CD4-positive, alpha-beta T cell (primary cell): ENCODE results near the gene MRS2. TPM values are rescaled to one million over a fixed set of nuclear protein-coding genes. Genes with fewer than 3 reads are reported as not detected.

Source experiments
- ATAC-seq: fragments of 200-7000 bp; cut with Tn5 transposase; one replicate; pipeline ENCODE4 v1.10.0; 2022; ENCODE audit warnings: mild to moderate bottlenecking; ENCODE audit not compliant: poor library complexity
- CTCF ChIA-PET: fragments of 350-600 bp; sonication (Branson Sonifier 250); formaldehyde crosslinking; loops from one replicate; lab custom pipeline; 2021; ENCODE audit warnings: antibody characterized with exemption, inconsistent platforms; lab: Charles Lee
- POLR2A ChIA-PET: fragments of 350-600 bp; sonication (Branson Sonifier 250); formaldehyde crosslinking; loops from one replicate; lab custom pipeline; 2021; ENCODE audit warnings: antibody characterized with exemption, inconsistent platforms; lab: Charles Lee
- DNase-seq, 14 experiments: peaks; one replicate each; pipeline ENCODE4 v3.0.0-alpha.2; 2013 to 2020; ENCODE audit warnings: mixed read lengths in 2 of 14
- H3K27ac ChIP-seq, 2 donors: one replicate each; pipeline versions ENCODE4 v1.5.1 to v1.7.0; 2013; ENCODE audit warnings: low read length in 2 of 2, low read depth in 1 of 2, mild to moderate bottlenecking in 1 of 2
- H3K27me3 ChIP-seq, 2 experiments: 1 replicate in 1 of 2; 2 replicates in 1 of 2; pipeline versions ENCODE4 v1.6.1 to v1.7.0; 2013; ENCODE audit warnings: low read length in 2 of 2, control low read depth in 1 of 2, mild to moderate bottlenecking in 1 of 2, moderate library complexity in 1 of 2; ENCODE audit not compliant: insufficient read depth in 2 of 2, control insufficient read depth in 1 of 2
- H3K36me3 ChIP-seq: one replicate; pipeline ENCODE4 v1.6.1; 2013; ENCODE audit warnings: low read length, control low read depth; ENCODE audit not compliant: insufficient read depth
- H3K4me1 ChIP-seq: one replicate; pipeline ENCODE4 v1.6.1; 2013; ENCODE audit warnings: low read length, control low read depth; ENCODE audit not compliant: insufficient read depth
- H3K4me3 ChIP-seq: one replicate; pipeline ENCODE4 v1.5.1; 2013; ENCODE audit warnings: mild to moderate bottlenecking, low read length, moderate library complexity
- H3K9me3 ChIP-seq, 2 experiments: 1 replicate in 1 of 2; 2 replicates in 1 of 2; pipeline versions ENCODE4 v1.6.1 to v1.7.0; 2013; ENCODE audit warnings: low read length in 2 of 2, mild to moderate bottlenecking in 2 of 2, control low read depth in 1 of 2, moderate library complexity in 1 of 2; ENCODE audit not compliant: control insufficient read depth in 1 of 2, insufficient read depth in 1 of 2
- H3K27ac Mint-ChIP-seq: one replicate; pipeline ENCODE4 v1.8.0; 2020; ENCODE audit warnings: mixed read lengths
- H3K27me3 Mint-ChIP-seq: one replicate; pipeline ENCODE4 v1.8.0; 2021; ENCODE audit warnings: mixed read lengths
- H3K36me3 Mint-ChIP-seq: one replicate; pipeline ENCODE4 v1.8.0; 2021; ENCODE audit warnings: low read depth, mixed read lengths
- H3K4me1 Mint-ChIP-seq: one replicate; pipeline ENCODE4 v1.8.0; 2021; ENCODE audit warnings: low read depth, mixed read lengths
- H3K4me3 Mint-ChIP-seq: one replicate; pipeline ENCODE4 v1.8.0; 2020; ENCODE audit warnings: mild to moderate bottlenecking, mixed read lengths
- H3K9me3 Mint-ChIP-seq: one replicate; pipeline ENCODE4 v1.8.0; 2020; ENCODE audit warnings: mixed read lengths
- intact Hi-C, 2 experiments: fragments of 100-400 bp; cut with DNase I in 1 of 2; cut with micrococcal nuclease in 1 of 2; formaldehyde crosslinking; loops; one replicate each; pipeline versions ENCODE4 v1.15.1 to v1.9.0; 2023 to 2025; cut with DNase I, micrococcal nuclease
- total RNA-seq, 174 experiments: library from RNA in 2 of 174; stranded (reverse) in 2 of 174; gene quantifications; one replicate each; pipeline ENCODE4 v1.2.3 and lab custom pipeline; 2021 to 2026
- TF ChIP-seq, protein P1 (sequence below): fragments of 200-600 bp; IDR thresholded peaks from one replicate; pipeline ENCODE4 v1.8.0; 2022; ENCODE audit warnings: antibody characterized with exemption, mild to moderate bottlenecking

Gene MRS2
- total RNA-seq, 2 experiments from 2014 or later: 3.7 to 4.6 TPM

DNA sequence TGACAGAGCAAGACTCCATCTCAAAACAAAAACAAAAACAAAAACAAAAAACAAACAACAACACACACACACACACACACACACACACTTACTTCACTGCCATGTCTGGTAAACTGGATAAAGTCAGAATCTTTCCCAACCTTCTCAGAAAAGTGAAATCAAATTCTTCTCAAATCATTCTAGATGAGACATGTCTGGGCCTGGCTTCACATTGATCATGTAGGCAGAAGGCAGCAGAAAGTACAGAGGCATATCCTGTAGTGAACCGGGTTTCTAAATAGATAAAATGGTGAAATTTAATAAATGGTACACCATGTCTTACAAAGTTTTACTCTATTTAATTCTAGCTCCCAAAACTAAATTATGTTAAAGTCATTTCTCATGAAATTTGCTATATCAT, 14.9 kb upstream of the MRS2 start:
- H3K9me3 Mint-ChIP-seq: no peaks in the 10 kb centered on the region
- no peak overlapping the region for H3K27ac Mint-ChIP-seq
- no peak for ATAC-seq
- no peaks in the 10 kb centered on the region for H3K36me3 ChIP-seq
- intact Hi-C loops: no loop called here
- no peak overlapping the region for H3K4me3 Mint-ChIP-seq
- H3K27ac ChIP-seq: no peak overlapping the region
- TF ChIP-seq, protein P1, sequence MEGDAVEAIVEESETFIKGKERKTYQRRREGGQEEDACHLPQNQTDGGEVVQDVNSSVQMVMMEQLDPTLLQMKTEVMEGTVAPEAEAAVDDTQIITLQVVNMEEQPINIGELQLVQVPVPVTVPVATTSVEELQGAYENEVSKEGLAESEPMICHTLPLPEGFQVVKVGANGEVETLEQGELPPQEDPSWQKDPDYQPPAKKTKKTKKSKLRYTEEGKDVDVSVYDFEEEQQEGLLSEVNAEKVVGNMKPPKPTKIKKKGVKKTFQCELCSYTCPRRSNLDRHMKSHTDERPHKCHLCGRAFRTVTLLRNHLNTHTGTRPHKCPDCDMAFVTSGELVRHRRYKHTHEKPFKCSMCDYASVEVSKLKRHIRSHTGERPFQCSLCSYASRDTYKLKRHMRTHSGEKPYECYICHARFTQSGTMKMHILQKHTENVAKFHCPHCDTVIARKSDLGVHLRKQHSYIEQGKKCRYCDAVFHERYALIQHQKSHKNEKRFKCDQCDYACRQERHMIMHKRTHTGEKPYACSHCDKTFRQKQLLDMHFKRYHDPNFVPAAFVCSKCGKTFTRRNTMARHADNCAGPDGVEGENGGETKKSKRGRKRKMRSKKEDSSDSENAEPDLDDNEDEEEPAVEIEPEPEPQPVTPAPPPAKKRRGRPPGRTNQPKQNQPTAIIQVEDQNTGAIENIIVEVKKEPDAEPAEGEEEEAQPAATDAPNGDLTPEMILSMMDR: no peak
- H3K9me3 ChIP-seq: no peaks in the 10 kb centered on the region
- H3K4me1 Mint-ChIP-seq: no peaks in the 10 kb centered on the region
- DNase-seq: no peak
- H3K4me3 ChIP-seq: no peak overlapping the region
- ChIA-PET POLR2A (no interaction called here), CTCF (no interaction called here)
- no peaks in the 10 kb centered on the region for H3K36me3 Mint-ChIP-seq
- no peaks in the 10 kb centered on the region for H3K4me1 ChIP-seq
- peaks cover 2 to 6% of the 10 kb centered on the region in 2 experiments for H3K27me3 ChIP-seq
- peaks cover 27% of the 10 kb centered on the region for H3K27me3 Mint-ChIP-seq

DNA sequence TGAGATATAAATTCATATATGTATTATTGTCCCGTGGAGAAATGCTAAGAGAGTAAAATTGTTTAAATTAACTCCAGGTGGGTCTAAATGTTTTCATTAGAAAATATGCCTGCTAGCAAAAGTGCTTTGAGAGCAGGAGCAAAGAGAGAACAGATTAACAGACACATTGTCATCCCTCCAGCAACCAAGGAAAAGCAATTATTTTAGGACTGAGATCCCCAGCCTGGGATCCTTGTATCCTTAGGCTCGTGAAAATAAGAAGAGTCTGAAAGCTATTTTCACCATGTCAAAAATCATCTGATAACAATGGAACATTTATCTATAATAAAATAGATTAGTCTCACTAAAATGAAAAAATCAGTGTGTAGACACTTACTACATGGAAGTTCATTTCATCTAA, 11.5 kb upstream of the MRS2 start:
- H3K4me1 ChIP-seq: no peaks in the 10 kb centered on the region
- H3K4me3 Mint-ChIP-seq: no peak overlapping the region
- CTCF ChIA-PET: no interaction called here
- peaks cover 9% of the 10 kb centered on the region for H3K27me3 Mint-ChIP-seq
- DNase-seq (no peak), ATAC-seq (no peak)
- H3K36me3 Mint-ChIP-seq: no peaks in the 10 kb centered on the region
- H3K36me3 ChIP-seq: no peaks in the 10 kb centered on the region
- peaks cover 3 to 14% of the 10 kb centered on the region in 2 experiments for H3K27me3 ChIP-seq
- H3K9me3 Mint-ChIP-seq: no peaks in the 10 kb centered on the region
- no peak overlapping the region for H3K27ac Mint-ChIP-seq
- no peak overlapping the region for H3K4me3 ChIP-seq
- no peak overlapping the region for H3K27ac ChIP-seq
- intact Hi-C loops: no loop called here
- POLR2A ChIA-PET: no interaction called here
- H3K9me3 ChIP-seq: no peaks in the 10 kb centered on the region
- H3K4me1 Mint-ChIP-seq: no peaks in the 10 kb centered on the region
- TF ChIP-seq, protein P1: no peak

DNA sequence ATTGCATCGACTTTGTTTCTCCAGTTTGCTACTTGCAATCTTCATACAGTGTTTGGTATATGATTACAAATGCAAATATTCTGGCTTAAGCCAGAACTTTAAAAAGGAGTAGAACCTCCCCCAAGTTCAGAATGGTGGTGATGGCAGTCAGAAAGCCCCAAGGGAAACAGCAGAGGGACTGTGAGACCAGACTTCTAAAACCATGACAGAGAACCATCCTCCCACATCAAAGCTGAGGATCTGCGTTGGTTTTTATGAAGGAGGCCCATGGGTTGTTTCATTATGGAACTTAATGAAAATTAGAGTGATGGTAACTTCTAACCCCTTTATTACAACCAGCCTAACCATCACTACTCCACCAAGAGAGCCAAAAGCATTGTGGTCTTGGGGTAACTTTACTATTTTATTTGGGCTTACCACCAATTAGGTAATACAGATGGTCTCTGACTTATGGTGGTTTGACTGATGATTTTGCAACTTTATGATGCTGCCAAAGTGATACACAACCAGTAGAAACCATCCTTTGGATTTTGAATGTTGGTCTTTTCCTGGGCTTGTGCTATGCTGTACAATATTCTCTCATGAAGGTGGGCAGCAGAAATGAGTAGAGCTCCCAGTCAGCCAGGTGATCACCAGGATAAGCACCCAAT, 10.9 kb upstream of the MRS2 start:
- POLR2A ChIA-PET: no interaction called here
- Mint-ChIP-seq H3K4me1 (no peaks in the 10 kb centered on the region), H3K27ac (no peak overlapping the region), H3K9me3 (no peaks in the 10 kb centered on the region), H3K4me3 (no peak overlapping the region), H3K27me3 (peaks cover 13% of the 10 kb centered on the region), H3K36me3 (no peaks in the 10 kb centered on the region)
- no peaks in the 10 kb centered on the region for H3K4me1 ChIP-seq
- DNase-seq: no peak
- TF ChIP-seq, protein P1: no peak
- H3K4me3 ChIP-seq: no peak overlapping the region
- CTCF ChIA-PET: no interaction called here
- H3K9me3 ChIP-seq: peaks cover 0 to 6% of the 10 kb centered on the region in 2 experiments
- no peak for ATAC-seq
- intact Hi-C loops: no loop called here
- H3K36me3 ChIP-seq: no peaks in the 10 kb centered on the region
- H3K27me3 ChIP-seq: peaks cover 10 to 17% of the 10 kb centered on the region in 2 experiments
- H3K27ac ChIP-seq: no peak overlapping the region
